ENCODE data around the gene ALDOA.
"Not testable (repeated sequence)": the region's sequence is repeated elsewhere in the genome, so short reads cannot be mapped to it uniquely, and the experiment has no call there.

ALDOA gene

GRCh38 chr16:30090610-30091331, 25.2 kb downstream of the ALDOA start:
- DNase-seq (ENCODE audit: low read depth in 2 of 2) = no peak

GRCh38 chr16:30091474-30092372, 26.2 kb downstream of the ALDOA start, which contains the start of gene TBX6:
Gene TBX6, minus strand, starts transcription at chr16:30091924. Its CDS starts 731 bp downstream, at chr16:30091193.
- DNase-seq (ENCODE audit: low read depth in 2 of 2) = peak; percentile 89 to 95

- DNase-seq (ENCODE audit: low read depth in 2 of 2) = peak; percentile 71 to 75
Observed at GRCh38 chr16:30092373-30093010, 26.9 kb downstream of the ALDOA start.

DNA sequence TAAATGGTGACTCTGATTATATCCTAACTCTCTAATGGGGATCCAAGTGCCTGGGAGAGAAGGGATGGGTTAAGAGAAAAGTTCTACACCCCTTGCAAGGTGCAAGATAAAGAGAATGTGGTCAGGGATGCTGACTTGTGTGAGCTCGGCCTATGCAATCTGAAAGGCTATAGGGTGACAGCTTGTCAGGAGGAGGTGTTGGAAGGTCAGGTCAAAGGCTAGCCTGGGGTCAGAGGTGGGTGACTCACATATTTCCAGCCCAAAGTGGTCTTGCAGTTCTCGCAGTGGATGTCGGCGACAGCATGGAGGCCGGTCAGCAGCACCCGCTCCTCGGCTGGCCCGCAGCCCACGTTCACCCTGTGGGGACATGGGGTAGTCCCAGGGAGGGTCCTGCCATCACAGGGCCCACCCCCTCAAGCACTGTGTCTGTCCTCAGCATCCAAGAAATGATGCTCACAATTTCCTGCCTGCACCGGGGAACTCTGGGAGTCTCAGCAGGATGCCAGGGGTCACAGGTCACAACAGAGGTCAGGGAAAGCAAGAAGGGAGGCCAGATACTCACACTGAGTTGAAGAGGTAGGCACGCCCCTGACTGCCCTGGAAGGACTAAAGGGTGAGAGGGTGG, 29.1 kb downstream of the ALDOA start:
- no peak for DNase-seq (ENCODE audit: low read depth in 2 of 2)

DNA sequence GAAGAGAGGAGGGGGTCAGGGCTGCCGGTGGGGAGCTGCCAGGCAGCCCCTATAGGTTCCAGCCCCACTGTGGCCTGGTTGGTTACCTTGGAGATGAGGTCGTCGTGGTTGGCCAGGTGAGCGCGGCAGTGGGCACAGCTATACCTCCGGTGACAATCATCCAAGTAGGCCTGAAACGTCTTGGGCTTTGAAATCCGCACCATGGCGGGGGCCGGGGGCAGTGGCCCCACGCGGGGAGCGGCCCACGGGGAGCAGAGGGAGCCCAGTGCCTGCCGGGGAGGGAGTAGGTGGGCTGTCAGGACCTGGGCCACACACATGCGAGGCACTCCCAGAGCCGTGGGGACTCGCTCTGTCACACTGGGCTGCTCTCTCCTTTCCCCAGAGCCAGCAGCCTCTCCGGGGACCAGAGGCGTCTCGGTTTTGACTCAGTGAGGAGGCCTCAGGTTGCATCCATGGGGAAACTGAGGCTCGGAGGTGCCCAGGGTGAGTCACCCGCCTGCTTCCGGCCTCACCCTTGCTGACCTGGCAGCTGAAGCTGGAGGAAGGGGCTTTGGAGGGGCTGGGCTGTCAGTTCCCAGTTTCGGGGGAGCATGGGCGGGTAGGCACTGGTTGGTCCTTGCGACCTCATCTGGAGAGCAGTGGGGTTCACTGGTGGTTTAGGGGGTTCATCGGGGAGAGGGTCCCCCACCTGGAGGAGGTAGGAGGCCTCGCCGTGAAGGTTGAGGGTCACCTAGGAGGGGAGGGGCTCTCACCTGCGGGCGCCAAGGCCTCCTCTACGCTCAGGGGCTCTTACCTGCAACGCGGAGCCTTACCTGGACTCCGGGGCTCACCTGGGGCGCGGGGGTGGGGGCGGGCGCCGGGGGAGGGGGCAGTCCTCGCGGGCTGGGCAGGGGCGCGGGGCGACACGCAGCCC, 29.9 kb downstream of the ALDOA start:
- DNase-seq (ENCODE audit: low read depth in 2 of 2) = no peak

DNA sequence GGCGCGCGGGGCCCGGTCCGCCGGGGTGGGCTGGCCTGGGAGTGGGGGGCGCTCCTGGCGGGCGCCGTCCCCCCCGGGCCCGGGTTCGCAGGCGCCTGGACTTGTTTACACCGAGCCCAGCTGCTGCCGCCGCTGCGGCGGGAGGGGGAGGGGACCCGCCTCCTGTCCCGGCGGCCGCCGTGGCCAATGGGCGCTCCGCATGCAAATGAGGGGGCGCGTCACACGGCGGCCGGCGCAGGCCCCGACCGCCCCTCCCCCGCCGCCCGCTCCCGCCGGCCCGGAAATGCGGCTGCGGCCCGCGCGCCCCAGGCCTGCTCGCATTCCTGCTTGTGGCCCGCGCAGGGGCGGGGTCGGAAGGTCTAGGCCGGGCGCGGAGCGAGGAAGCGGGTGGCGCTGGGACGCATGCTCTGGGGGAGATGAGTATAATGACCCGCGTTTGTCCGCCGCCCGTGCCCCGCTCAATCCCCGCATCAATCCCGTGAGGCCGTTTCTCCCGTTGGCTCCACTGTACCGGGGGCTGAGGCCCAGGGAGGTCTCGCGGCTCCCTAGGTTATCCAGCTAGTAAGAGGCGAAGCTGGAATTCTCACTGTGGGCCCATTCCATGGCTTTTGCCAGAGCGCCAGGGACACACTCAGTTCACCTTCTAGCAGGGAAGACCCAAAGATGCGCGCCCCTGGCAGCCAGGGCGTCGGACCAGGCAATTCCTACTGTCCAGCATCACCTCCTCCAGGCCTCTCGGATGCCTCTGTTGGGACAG, 30.7 kb downstream of the ALDOA start, which contains the start of gene YPEL3:
TSS of gene YPEL3 (minus strand) at position 109 of the 757 bp plus-strand sequence. CDS start 731 bp downstream, outside the sequence.
- peak; percentile 80 to 85 for DNase-seq (ENCODE audit: low read depth in 2 of 2)

- DNase-seq (ENCODE audit: low read depth in 2 of 2) = no peak
Observed at GRCh38 chr16:30096862-30097563, 31.5 kb downstream of the ALDOA start.

- no peak for DNase-seq (ENCODE audit: low read depth in 2 of 2)
Observed at GRCh38 chr16:30104090-30104489, 38.5 kb downstream of the ALDOA start.

GRCh38 chr16:30104492-30104891, 38.9 kb downstream of the ALDOA start:
- no peak for DNase-seq (ENCODE audit: low read depth in 2 of 2)

GRCh38 chr16:30108059-30108850, 42.7 kb downstream of the ALDOA start:
- no peak for DNase-seq (ENCODE audit: low read depth in 2 of 2)

- no peak for DNase-seq (ENCODE audit: low read depth in 2 of 2)
Observed at GRCh38 chr16:30110661-30111060, 45.1 kb downstream of the ALDOA start.

GRCh38 chr16:30112197-30113030, 46.9 kb downstream of the ALDOA start:
- peak; percentile 61 to 64 for DNase-seq (ENCODE audit: low read depth in 2 of 2)

GRCh38 chr16:30113031-30113710, 47.6 kb downstream of the ALDOA start, which contains the start of gene GDPD3:
Gene GDPD3, minus strand, starts transcription at chr16:30113537. Its CDS starts 59 bp downstream, at chr16:30113478.
- DNase-seq (ENCODE audit: low read depth in 2 of 2) = no peak

GRCh38 chr16:30113711-30114333, 48.3 kb downstream of the ALDOA start:
- no peak for DNase-seq (ENCODE audit: low read depth in 2 of 2)

GRCh38 chr16:30114411-30114810, 48.9 kb downstream of the ALDOA start:
- DNase-seq (ENCODE audit: low read depth in 2 of 2) = no peak

- not testable (repeated sequence) for DNase-seq (ENCODE audit: low read depth in 2 of 2)
Observed at GRCh38 chr16:30114833-30115232, 49.3 kb downstream of the ALDOA start.

Data from stimulated activated CD8-positive, alpha-beta memory T cell treated with anti-CD3 and anti-CD28 coated beads, Interleukin-2, amount 100 ng/mL, for 48 hours (primary cell).